ENCODE results near the gene CCDC69. TPM values are rescaled to one million over a fixed set of nuclear protein-coding genes. Genes with fewer than 3 reads are reported as not detected.
"Not testable (repeated sequence)": the region's sequence is repeated elsewhere in the genome, so short reads cannot be mapped to it uniquely, and the experiment has no call there.

The CCDC69 gene
- total and polyA plus RNA-seq, 3 donors from 2014 or later, result 37.6 to 65.3 (median 40.8) TPM

GRCh38 chr5:151238303-151238741 lies 14.4 kb upstream of the CCDC69 start:
- Histone ChIP-seq H3K4me1 (peaks cover 35% of the 10 kb centered on the region), H3K9me3 (no peaks in the 10 kb centered on the region), H3K4me3 (peak overlapping the region in 1 of 2 donors; percentile 18), H3K27me3 (no peaks in the 10 kb centered on the region), H3K36me3 (ENCODE audit: low read depth, missing control alignments) (no peaks in the 10 kb centered on the region), H3K27ac (peak overlapping the region; percentile 1 to 56)
- TF ChIP-seq POLR2A (IDR thresholded peaks at IDR 0.05) (no peak), CTCF (IDR thresholded peaks at IDR 0.05) (no peak)
- peak; percentile 71 for DNase-seq
- intact Hi-C loops (cut with DNase I; ENCODE audit: low total_unique reads), result no loop called here
- WGBS, 2 donors, result 3 to 8% methylated on average over 14 of the region's 14 CpGs

- Histone ChIP-seq H3K27ac (peak overlapping the region in 1 of 2 donors; percentile 56), H3K27me3 (no peaks in the 10 kb centered on the region), H3K36me3 (ENCODE audit: low read depth, missing control alignments) (no peaks in the 10 kb centered on the region), H3K4me1 (peaks cover 35% of the 10 kb centered on the region), H3K4me3 (no peak overlapping the region), H3K9me3 (no peaks in the 10 kb centered on the region)
- TF ChIP-seq CTCF (IDR thresholded peaks at IDR 0.05) (no peak), POLR2A (IDR thresholded peaks at IDR 0.05) (no peak)
- DNase-seq, result no peak
- intact Hi-C loops (cut with DNase I; ENCODE audit: low total_unique reads), result no loop called here
- 36 to 48% methylated on average over 7 of the region's 7 CpGs for WGBS, 2 donors
These were observed 13.8 kb upstream of the CCDC69 start for GRCh38 chr5:151237685-151238084.

- no peak for DNase-seq
- Histone ChIP-seq H3K27me3 (no peaks in the 10 kb centered on the region), H3K9me3 (no peaks in the 10 kb centered on the region), H3K36me3 (ENCODE audit: low read depth, missing control alignments) (no peaks in the 10 kb centered on the region), H3K4me1 (peaks cover 35% of the 10 kb centered on the region), H3K27ac (no peak overlapping the region), H3K4me3 (no peak overlapping the region)
- intact Hi-C loops (cut with DNase I; ENCODE audit: low total_unique reads), result no loop called here
- 73 to 92% methylated on average over 1 of the region's 1 CpG for WGBS, 2 donors
- TF ChIP-seq CTCF (IDR thresholded peaks at IDR 0.05) (no peak), POLR2A (IDR thresholded peaks at IDR 0.05) (no peak)
These were observed 13.0 kb upstream of the CCDC69 start for GRCh38 chr5:151236888-151237287.

GRCh38 chr5:151235239-151235571 lies 11.3 kb upstream of the CCDC69 start:
- H3K36me3 ChIP-seq (ENCODE audit: low read depth, missing control alignments); H3K9me3 ChIP-seq; H3K27me3 ChIP-seq; intact Hi-C loops (cut with DNase I; ENCODE audit: low total_unique reads); DNase-seq: not testable (repeated sequence)
- H3K27ac ChIP-seq, result peak overlapping the region; percentile 34 to 71
- 75 to 81% methylated on average over 6 of the region's 6 CpGs for WGBS, 2 donors
- H3K4me3 ChIP-seq, result peak overlapping the region in 1 of 2 donors; percentile 0
- peaks cover 35% of the 10 kb centered on the region for H3K4me1 ChIP-seq

GRCh38 chr5:151234476-151235238 lies 10.8 kb upstream of the CCDC69 start:
- Histone ChIP-seq H3K4me3 (peak overlapping the region in 1 of 2 donors; percentile 0), H3K4me1 (peaks cover 35% of the 10 kb centered on the region), H3K9me3 (no peaks in the 10 kb centered on the region), H3K27me3 (no peaks in the 10 kb centered on the region), H3K36me3 (ENCODE audit: low read depth, missing control alignments) (no peaks in the 10 kb centered on the region), H3K27ac (peak overlapping the region; percentile 34 to 71)
- DNase-seq, result peak; percentile 82
- intact Hi-C loops (cut with DNase I; ENCODE audit: low total_unique reads), result no loop called here
- TF ChIP-seq POLR2A (IDR thresholded peaks at IDR 0.05) (no peak), CTCF (IDR thresholded peaks at IDR 0.05) (no peak)
- 16 to 46% methylated on average over 8 to 17 of the region's 17 CpGs for WGBS, 2 donors
